Stimulated activated CD4-positive, alpha-beta T cell treated with anti-CD3 and anti-CD28 coated beads, Interleukin-1b, Interleukin-23, amount 100 ng/mL, for 24 hours (primary cell): ENCODE results near the gene ZNF511.

Experiments
- DNase-seq, 4 experiments: peaks; one replicate each; pipeline ENCODE4 v3.0.0-alpha.2; 2020; ENCODE audit warnings: low read depth in 4 of 4, low spot score in 1 of 4

ZNF511 gene

DNA sequence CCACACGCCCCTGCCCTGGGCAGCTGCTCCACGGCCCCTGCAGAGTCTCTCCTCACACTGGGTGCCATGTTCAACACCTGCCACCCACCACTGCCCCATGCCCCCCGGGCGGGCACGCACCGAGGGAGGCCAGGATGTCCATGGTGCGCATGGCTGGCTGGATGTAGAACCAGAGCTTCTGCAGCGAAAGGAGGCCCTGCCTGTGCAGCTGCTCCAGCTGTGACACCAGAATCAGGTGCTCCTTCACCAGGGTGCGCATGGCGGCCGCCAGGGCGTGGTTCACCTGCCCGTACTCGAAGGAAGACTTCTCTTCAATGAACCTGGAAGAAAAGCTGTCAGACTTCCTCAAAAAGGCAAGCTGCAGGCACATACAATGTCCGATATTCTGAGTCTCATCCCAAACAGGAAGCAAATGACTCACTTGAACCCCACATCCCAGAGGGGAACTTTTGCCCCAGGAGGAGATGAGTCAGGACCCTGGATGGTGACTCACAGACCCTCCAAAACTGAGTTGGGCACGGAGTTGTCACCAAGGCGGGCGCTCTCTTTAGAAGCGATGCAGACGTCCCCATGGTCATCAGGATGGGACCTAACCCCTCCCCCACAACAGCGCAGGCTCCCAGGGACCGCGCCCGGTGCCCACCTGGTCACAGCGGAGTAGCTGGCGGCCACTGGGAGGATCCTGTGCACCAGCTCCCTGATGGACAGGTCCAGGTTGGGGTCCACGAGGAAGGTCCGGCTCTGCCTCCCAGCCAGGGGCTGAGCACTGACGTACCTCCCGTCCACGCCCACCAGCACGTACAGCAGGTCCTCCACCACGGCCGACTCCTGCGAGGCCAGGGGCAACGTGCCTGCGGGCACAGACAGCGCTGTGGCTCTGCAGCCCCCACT, 15.6 kb upstream of the ZNF511 start:
- DNase-seq: no peak

GRCh38 chr10:133293810-133294119, 14.9 kb upstream of the ZNF511 start:
- no peak for DNase-seq

DNA sequence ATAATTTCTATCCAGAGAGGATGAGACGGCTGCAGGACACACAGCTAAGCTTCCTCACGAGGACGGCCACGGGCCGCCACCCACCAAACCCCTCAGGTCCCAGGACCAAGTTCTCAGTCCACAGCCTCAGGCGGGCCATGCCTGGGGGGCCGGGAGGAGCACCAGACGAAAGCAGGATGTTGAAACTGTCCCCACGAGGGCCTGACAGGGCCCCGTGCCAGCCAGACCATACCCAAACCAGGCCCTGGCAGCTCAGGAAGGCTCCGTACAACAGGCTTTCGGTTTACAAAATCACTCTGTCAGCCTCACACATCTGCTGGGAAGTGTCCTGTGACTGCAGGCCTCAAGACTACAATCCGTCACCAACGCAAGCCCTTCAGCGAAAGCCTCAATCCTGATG, 14.5 kb upstream of the ZNF511 start:
- DNase-seq: no peak

DNA sequence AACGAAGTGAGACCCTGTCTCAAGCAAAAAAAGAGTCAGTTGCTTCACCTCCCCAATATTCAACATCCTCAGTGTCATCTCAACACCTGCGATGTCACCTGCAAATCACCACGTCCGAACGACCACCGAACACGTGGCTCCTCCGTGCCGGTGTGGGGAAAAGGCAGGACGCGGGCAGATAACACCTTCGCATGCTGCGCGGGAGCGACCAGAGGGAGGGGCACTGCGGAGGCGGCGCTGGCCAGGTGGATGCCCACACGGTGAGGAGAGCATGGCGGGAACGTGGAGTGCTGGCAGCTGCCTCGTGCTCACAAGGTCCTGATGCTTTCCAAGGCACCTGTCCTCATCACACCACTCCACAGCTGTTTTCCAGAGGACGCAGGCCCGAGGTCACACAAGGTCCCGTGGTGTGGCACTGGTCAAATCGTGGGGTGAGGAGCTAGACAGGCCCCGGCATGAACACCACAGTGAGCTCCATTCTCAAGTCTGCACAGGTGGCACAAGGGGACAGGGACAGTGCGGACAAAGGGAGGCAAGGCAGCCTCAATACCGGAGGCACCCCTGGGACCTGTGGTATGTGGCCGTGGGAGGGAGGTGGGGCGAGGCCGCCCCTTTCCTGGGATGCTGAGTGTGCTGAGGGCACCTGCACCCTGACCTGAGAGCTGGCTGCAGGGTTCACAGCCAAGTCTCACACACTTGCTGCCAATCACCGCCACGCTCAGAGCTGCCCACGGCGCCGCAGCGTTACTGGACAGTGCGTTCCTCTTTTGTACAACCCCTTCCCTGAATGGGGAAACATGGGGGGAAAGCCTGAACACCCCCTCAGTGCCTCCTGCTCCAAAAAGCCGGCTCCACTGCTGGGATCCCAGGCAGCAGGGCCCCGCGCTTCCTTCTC, 13.0 kb upstream of the ZNF511 start:
- DNase-seq: no peak

- no peak for DNase-seq
Observed at GRCh38 chr10:133297504-133297903, 11.2 kb upstream of the ZNF511 start.

DNA sequence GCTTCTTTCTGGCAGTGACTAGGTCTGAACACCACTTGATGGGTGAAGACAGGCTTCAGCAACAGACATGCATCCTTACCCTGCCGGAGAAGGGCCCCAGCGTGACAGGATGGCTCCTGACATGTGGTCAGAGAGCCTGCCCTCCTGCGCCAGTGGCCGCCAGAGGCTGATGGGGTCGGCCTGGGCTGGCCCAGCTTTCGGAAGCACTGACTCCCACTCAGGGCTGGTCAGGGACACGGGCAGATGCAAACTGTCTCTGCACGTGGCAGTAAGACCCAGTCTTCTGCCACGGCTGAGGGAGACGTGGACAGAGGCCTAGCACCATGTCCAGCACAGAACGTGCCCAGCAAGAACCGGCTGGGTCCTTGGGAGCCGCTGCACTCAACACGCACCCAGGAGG, 10.2 kb upstream of the ZNF511 start:
- no peak for DNase-seq

DNA sequence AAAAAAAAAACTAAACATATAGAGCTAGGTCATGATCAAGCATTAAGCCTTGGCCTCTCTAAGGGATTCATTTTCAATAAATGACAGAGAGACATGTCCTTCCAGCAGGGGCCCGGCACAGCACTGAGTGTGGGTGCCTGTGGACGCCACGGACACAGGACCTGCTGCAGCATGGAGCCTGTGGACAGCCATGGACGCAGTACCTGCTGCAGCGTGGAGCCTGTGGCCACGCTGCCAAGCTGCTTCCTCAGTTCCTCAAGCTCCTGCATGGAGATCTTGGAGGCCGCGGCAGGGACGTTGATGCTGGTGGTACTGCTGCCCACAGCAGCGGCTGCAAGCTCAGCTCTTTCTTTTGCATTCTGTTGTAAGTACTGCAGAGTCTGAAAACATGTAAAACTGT, 9.5 kb upstream of the ZNF511 start:
- DNase-seq: no peak

GRCh38 chr10:133299738-133300137, 9.0 kb upstream of the ZNF511 start:
- no peak for DNase-seq

- DNase-seq: no peak
Observed at GRCh38 chr10:133302230-133302629, 6.5 kb upstream of the ZNF511 start.

GRCh38 chr10:133303206-133303605, 5.5 kb upstream of the ZNF511 start:
- DNase-seq: no peak

DNA sequence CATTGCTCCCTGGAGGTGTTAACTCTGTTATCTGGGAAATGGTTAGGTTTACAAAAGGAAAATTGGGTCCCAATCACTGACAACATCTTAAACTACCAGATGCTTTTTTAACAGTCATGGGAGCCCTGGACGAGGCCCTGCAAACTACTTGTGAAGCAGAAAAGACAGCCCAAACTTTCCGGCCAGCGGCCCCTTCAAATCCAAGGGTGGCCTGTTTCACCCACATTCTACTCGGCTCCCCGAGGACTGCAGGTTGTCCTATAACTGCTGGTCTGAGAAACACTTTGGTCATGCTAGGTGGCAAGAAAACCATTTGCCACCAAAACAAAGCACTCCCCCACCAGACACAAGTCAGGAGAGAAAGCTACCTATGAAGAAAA, 2.6 kb upstream of the ZNF511 start:
- DNase-seq: no peak

- no peak for DNase-seq
Observed at GRCh38 chr10:133306941-133307379, 1.8 kb upstream of the ZNF511 start.

DNA sequence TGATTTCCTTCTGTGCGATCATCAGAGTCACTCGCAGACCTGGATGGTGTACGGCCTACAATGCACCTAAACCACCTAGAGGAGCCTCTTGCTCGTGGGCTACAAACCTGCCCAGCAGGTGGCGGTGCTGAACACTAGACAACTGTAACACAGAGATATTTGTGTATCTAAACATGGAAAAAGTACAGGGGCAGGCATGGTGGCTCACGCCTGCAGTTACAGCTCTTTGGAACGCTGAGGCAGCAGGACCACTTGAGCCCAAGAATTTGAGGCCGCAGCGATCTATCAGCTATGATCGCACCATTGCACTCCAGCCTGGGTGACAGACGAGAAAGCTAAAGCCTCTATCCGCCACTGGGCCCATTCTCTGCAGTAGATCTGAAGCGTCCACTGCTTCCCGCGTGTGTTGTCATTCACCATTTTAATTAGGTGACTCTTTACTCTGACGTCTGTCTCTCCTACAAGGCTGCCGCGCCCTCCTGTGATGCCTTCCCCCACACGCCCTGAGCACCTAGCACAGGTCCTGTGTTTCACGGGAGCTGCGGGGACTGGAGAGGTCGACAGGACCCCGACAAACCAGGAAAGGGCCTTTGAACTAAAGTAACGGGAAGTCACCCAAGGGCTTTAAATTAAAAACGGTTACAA, 816 bp upstream of the ZNF511 start:
- peak; percentile 65 to 77 (median 70) for DNase-seq

DNA sequence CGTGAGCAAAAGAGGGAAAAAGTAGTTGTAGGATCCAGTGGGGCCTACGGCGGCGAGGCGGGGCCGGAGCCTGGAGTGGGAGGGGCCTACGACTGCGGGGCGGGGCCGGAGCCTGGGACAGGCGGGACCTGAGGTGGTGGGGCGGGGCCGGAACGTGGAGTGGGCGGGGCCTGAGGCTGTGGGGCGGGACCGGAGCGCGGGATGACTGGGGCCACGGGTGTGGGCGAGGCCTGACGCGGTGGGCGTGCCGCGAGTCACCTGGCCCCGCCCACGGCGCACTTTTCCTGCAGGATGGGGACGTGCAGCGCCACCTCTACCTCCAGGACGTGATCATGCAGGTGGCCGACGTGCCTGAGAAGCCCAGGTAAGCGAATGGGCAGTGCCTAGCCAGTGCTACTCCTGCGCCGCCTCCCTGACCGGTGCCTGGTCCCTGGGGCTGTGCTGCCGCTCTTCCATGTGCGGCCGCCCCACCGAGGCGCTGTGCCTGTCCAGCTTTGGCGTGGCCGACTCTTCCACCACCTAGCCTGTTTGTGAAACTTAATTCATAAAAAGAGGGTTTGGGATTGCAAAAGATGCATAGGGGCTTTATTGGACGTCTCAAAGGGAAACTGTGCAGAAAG, 496 bp downstream of the ZNF511 start:
- DNase-seq: peak; percentile 86 to 99 (median 92)

DNA sequence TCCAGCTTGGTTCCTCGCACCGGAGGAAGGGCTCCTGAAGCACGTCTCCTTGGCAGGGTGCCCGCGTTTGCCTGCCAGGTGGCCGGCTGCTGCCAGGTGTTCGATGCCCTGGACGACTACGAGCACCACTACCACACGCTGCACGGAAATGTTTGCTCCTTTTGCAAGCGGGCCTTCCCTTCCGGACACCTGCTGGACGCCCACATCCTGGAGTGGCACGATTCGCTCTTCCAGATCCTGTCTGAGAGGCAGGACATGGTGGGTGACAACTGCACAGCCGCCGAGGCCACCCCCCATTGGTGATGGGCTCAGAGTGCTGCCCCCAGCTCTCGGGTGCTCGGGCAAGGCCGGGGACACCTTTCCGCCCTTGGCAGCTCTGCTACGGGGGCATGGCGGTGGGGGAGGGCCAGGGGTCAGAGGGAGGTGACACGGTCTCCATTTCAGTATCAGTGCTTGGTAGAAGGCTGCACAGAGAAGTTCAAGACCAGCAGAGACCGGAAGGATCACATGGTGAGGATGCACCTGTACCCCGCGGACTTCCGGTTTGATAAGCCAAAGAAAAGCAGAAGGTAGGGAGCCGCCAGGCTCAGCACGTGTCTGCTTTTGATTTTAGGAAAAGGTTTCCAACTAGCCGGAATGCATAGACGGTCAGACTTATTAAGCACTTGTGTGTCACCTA, 1.1 kb downstream of the ZNF511 start:
- no peak for DNase-seq

- no peak for DNase-seq
Observed at GRCh38 chr10:133310399-133310755, 1.7 kb downstream of the ZNF511 start.

GRCh38 chr10:133310789-133311188, 2.1 kb downstream of the ZNF511 start:
- no peak for DNase-seq

- DNase-seq: no peak
Observed at GRCh38 chr10:133311570-133311969, 2.9 kb downstream of the ZNF511 start.

DNA sequence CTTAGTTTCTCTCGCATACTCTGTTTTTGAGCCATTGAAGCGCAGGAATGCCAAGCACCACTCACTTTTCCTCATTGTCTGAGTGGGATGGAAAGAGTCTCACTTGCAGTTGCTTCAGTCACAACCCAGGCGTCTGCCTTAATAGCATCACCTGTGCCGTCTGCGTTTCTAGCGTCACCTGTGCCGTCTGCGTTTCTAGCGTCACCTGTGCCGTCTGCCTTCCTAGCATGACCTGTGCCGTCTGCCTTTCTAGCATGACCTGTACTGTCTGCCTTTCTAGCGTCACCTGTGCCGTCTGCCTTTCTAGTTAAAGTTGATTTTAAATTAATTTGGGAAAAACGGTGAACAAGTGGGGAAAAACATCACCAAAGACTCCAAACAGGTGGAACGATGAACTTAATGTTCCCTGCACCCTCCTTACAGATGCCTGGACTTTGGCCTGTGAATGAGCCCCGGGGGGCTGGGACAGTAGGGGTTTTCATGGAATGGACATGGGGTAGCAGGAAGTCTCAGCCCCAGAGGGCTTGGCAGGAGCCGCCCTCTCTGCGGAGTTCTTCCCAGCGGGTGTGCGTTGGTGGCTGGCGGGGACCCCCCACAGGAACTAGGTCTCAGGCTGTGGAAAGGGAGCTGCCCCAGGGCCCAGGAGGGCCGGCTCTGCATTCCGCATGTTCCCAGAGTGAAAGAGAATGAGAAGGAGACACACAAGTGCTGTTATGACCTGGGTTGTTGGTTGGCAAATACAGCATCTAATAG, 3.5 kb downstream of the ZNF511 start:
- no peak for DNase-seq

GRCh38 chr10:133312769-133313145, 4.0 kb downstream of the ZNF511 start:
- DNase-seq: no peak
